Esophagus muscularis mucosa (tissue), 4 donors: ENCODE results near the gene UBL5. TPM values are rescaled to one million over a fixed set of nuclear protein-coding genes. Genes with fewer than 3 reads are reported as not detected.

Experiments
- DNase-seq: peaks from one replicate; pipeline ENCODE4 v3.0.0-alpha.2; 2017; ENCODE audit errors: extremely low spot score
- H3K27ac ChIP-seq, 4 donors: fragments of 200-600 bp; sonication (generic); replicated peaks in 1 of 4; 1 replicate in 3 of 4; 2 replicates in 1 of 4; pipeline ENCODE4 v1.5.1; 2016 to 2019; ENCODE audit warnings: mild to moderate bottlenecking in 1 of 4
- H3K27me3 ChIP-seq, 4 donors: fragments of 200-600 bp; sonication (generic); one replicate each; pipeline versions ENCODE4 v1.5.1 to v1.6.0; 2016 to 2019
- H3K36me3 ChIP-seq, 4 donors: fragments of 200-600 bp; sonication (generic); one replicate each; pipeline ENCODE4 v1.5.1; 2016 to 2019
- H3K4me1 ChIP-seq, 4 donors: fragments of 200-600 bp; sonication (generic); one replicate each; pipeline ENCODE4 v1.5.1; 2016 to 2019
- H3K4me3 ChIP-seq, 4 donors: fragments of 200-600 bp; sonication (generic); 1 replicate in 2 of 4; 2 replicates in 2 of 4; pipeline ENCODE4 v1.5.1; 2016 to 2019; ENCODE audit warnings: mild to moderate bottlenecking in 4 of 4, moderate library complexity in 1 of 4
- H3K9me3 ChIP-seq, 4 donors: fragments of 200-600 bp; sonication (generic); 1 replicate in 3 of 4; 2 replicates in 1 of 4; pipeline ENCODE4 v1.5.1; 2016 to 2019
- CTCF ChIP-seq, 3 experiments: fragments of 200-600 bp in 2 of 3; fragments of 450-650 bp in 1 of 3; sonication (generic) in 2 of 3; IDR thresholded peaks; one replicate each; pipeline ENCODE4 v1.5.1; 2017 to 2019; ENCODE audit warnings: antibody characterized with exemption in 3 of 3, mild to moderate bottlenecking in 2 of 3, moderate library complexity in 1 of 3
- EP300 ChIP-seq: sonication (generic); formaldehyde crosslinking; IDR thresholded peaks from one replicate; pipeline ENCODE4 v1.6.1; 2017; ENCODE audit warnings: antibody characterized with exemption
- POLR2A ChIP-seq: fragments of 450-650 bp; IDR thresholded peaks from one replicate; pipeline ENCODE4 v1.6.1; 2017; ENCODE audit warnings: antibody characterized with exemption, moderate library complexity, mild to moderate bottlenecking, low read depth
- POLR2AphosphoS5 ChIP-seq, 2 donors: sonication (generic); formaldehyde crosslinking; IDR thresholded peaks; one replicate each; pipeline ENCODE4 v1.6.1; 2017; ENCODE audit warnings: antibody characterized with exemption in 2 of 2
- WGBS: methylation state at CpG from one replicate; pipeline ENCODE4 v1.1.5; 2018; 5-methylcytosine and 5-hydroxymethylcytosine counted together
- intact Hi-C: fragments of 100-400 bp; cut with DNase I; formaldehyde crosslinking; loops from one replicate; pipeline ENCODE4 v1.15.1; 2023
- total RNA-seq, 4 donors: library from RNA; depleted of rRNA; stranded (reverse); fragments of >200 nt; gene quantifications; one replicate each; pipeline versions ENCODE4 v1.1.0 to v1.2.1, GENCODE V29; 2016

UBL5 gene
- total RNA-seq, 4 donors from 2014 or later: 297 to 717 (median 464) TPM

DNA sequence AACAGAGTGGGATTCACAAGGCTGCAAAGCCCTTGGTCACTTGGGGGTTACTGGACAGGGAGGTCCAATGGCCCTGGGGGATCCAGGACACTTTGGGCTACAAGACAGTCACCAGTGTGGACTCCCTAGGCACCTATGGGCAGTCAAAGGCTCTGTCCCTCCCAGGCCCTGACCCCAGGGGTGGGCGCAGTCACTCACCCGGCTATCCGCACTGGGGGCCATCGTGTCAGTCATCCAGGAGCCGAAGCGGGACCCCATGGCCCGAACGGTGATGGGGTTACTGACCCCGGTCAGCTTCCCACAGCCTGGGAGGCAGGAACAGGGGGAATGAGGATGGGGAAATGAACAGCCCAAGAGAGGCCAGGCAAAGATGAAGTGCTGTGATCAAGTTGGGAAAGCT lies 28.9 kb downstream of the UBL5 start:
- 95% methylated on average over 3 of the region's 9 CpGs for WGBS
- no peak for DNase-seq
- intact Hi-C loops: no loop called here

GRCh38 chr19:9857076-9857721 lies 29.5 kb downstream of the UBL5 start:
- DNase-seq: no peak
- Histone ChIP-seq H3K27ac (no peak overlapping the region), H3K36me3 (peaks cover 0 to 12% (median 2%) of the 10 kb centered on the region in 4 donors), H3K4me1 (no peaks in the 10 kb centered on the region), H3K4me3 (no peak overlapping the region), H3K9me3 (no peaks in the 10 kb centered on the region), H3K27me3 (no peaks in the 10 kb centered on the region)
- WGBS: 98% methylated on average over 6 of the region's 13 CpGs
- TF ChIP-seq POLR2A (no peak), CTCF (IDR thresholded peaks at IDR 0.05) (no peak), EP300 (no peak), POLR2AphosphoS5 (IDR thresholded peaks at IDR 0.05) (no peak)
- intact Hi-C loops: no loop called here

More for the DNA sequence above, 28.9 kb downstream of the UBL5 start:
- no peaks in the 10 kb centered on the region for H3K27me3 ChIP-seq
- H3K36me3 ChIP-seq: peaks cover 0 to 15% (median 2%) of the 10 kb centered on the region in 4 donors
- H3K9me3 ChIP-seq: no peaks in the 10 kb centered on the region
- no peak overlapping the region for H3K27ac ChIP-seq
- no peak overlapping the region for H3K4me3 ChIP-seq
- TF ChIP-seq POLR2AphosphoS5 (IDR thresholded peaks at IDR 0.05): no peak
- TF ChIP-seq CTCF (IDR thresholded peaks at IDR 0.05): no peak
- no peak for TF ChIP-seq POLR2A
- TF ChIP-seq EP300: no peak
- H3K4me1 ChIP-seq: no peaks in the 10 kb centered on the region

GRCh38 chr19:9857920-9858746 lies 30.4 kb downstream of the UBL5 start:
- intact Hi-C loops: no loop called here
- H3K4me1 ChIP-seq: no peaks in the 10 kb centered on the region
- H3K9me3 ChIP-seq: no peaks in the 10 kb centered on the region
- no peaks in the 10 kb centered on the region for H3K27me3 ChIP-seq
- TF ChIP-seq POLR2AphosphoS5 (IDR thresholded peaks at IDR 0.05): no peak
- TF ChIP-seq POLR2A: no peak
- no peak for TF ChIP-seq EP300
- no peak overlapping the region for H3K4me3 ChIP-seq
- no peak for DNase-seq
- H3K36me3 ChIP-seq: peaks cover 0 to 12% (median 2%) of the 10 kb centered on the region in 4 donors
- 80% methylated on average over 9 of the region's 10 CpGs for WGBS
- H3K27ac ChIP-seq: no peak overlapping the region

GRCh38 chr19:9858766-9859165 lies 31.0 kb downstream of the UBL5 start:
- intact Hi-C loops: no loop called here
- H3K9me3 ChIP-seq: no peaks in the 10 kb centered on the region

More at GRCh38 chr19:9858766-9859165, 31.0 kb downstream of the UBL5 start:
- DNase-seq: no peak
- no peaks in the 10 kb centered on the region for H3K4me1 ChIP-seq
- peaks cover 0 to 12% (median 2%) of the 10 kb centered on the region in 4 donors for H3K36me3 ChIP-seq
- no peak overlapping the region for H3K27ac ChIP-seq
- TF ChIP-seq CTCF (IDR thresholded peaks at IDR 0.05) (no peak), POLR2A (no peak), POLR2AphosphoS5 (IDR thresholded peaks at IDR 0.05) (no peak)
- no peaks in the 10 kb centered on the region for H3K27me3 ChIP-seq
- H3K4me3 ChIP-seq: no peak overlapping the region
